Activated T-cell treated with anti-CD3 and anti-CD28 coated beads, Interleukin-2, amount 50 U/mL, for 24 hours (primary cell): ENCODE results near the gene QRICH2.

Experiments
- DNase-seq: peaks from one replicate; pipeline ENCODE4 v3.0.0-alpha.2; 2020
- H3K27ac Mint-ChIP-seq: 2 replicates; pipeline ENCODE4 v1.8.0; 2020; ENCODE audit warnings: mild to moderate bottlenecking, mixed read lengths
- H3K27me3 Mint-ChIP-seq: 2 replicates; pipeline ENCODE4 v1.8.0; 2020; ENCODE audit warnings: mixed read lengths
- H3K36me3 Mint-ChIP-seq: 2 replicates; pipeline ENCODE4 v1.8.0; 2020; ENCODE audit warnings: low read depth, mixed read lengths
- H3K4me1 Mint-ChIP-seq: 2 replicates; pipeline ENCODE4 v1.8.0; 2020; ENCODE audit warnings: low read depth, mixed read lengths
- H3K4me3 Mint-ChIP-seq: 2 replicates; pipeline ENCODE4 v1.8.0; 2020; ENCODE audit warnings: mild to moderate bottlenecking, moderate library complexity, mixed read lengths
- H3K9me3 Mint-ChIP-seq: 2 replicates; pipeline ENCODE4 v1.8.0; 2020; ENCODE audit warnings: mixed read lengths

Gene QRICH2

GRCh38 chr17:76341301-76341700 is 33.2 kb upstream of the QRICH2 start:
- H3K4me3 Mint-ChIP-seq = no peak overlapping the region
- no peaks in the 10 kb centered on the region for H3K27me3 Mint-ChIP-seq
- no peaks in the 10 kb centered on the region for H3K4me1 Mint-ChIP-seq
- peaks cover 53% of the 10 kb centered on the region for H3K36me3 Mint-ChIP-seq
- H3K27ac Mint-ChIP-seq = no peak overlapping the region
- H3K9me3 Mint-ChIP-seq = no peaks in the 10 kb centered on the region
- DNase-seq = no peak

- DNase-seq = no peak
- H3K27me3 Mint-ChIP-seq = no peaks in the 10 kb centered on the region
- no peaks in the 10 kb centered on the region for H3K4me1 Mint-ChIP-seq
- peaks cover 26% of the 10 kb centered on the region for H3K36me3 Mint-ChIP-seq
- H3K27ac Mint-ChIP-seq = no peak overlapping the region
- no peaks in the 10 kb centered on the region for H3K9me3 Mint-ChIP-seq
- H3K4me3 Mint-ChIP-seq = no peak overlapping the region
Measured at GRCh38 chr17:76337413-76337777, 29.3 kb upstream of the QRICH2 start.

GRCh38 chr17:76336756-76337412 is 28.8 kb upstream of the QRICH2 start:
- H3K27me3 Mint-ChIP-seq = no peaks in the 10 kb centered on the region
- no peak overlapping the region for H3K27ac Mint-ChIP-seq
- DNase-seq = no peak
- no peaks in the 10 kb centered on the region for H3K4me1 Mint-ChIP-seq
- no peak overlapping the region for H3K4me3 Mint-ChIP-seq
- H3K9me3 Mint-ChIP-seq = no peaks in the 10 kb centered on the region
- H3K36me3 Mint-ChIP-seq = peaks cover 21% of the 10 kb centered on the region

- H3K4me3 Mint-ChIP-seq = no peak overlapping the region
- no peaks in the 10 kb centered on the region for H3K4me1 Mint-ChIP-seq
- DNase-seq = no peak
- no peak overlapping the region for H3K27ac Mint-ChIP-seq
- peaks cover 20% of the 10 kb centered on the region for H3K36me3 Mint-ChIP-seq
- no peaks in the 10 kb centered on the region for H3K27me3 Mint-ChIP-seq
- H3K9me3 Mint-ChIP-seq = no peaks in the 10 kb centered on the region
Measured at GRCh38 chr17:76335716-76336381, 27.8 kb upstream of the QRICH2 start.

GRCh38 chr17:76333673-76334505 is 25.8 kb upstream of the QRICH2 start:
- H3K27ac Mint-ChIP-seq = no peak overlapping the region
- no peak for DNase-seq
- H3K27me3 Mint-ChIP-seq = no peaks in the 10 kb centered on the region
- H3K9me3 Mint-ChIP-seq = no peaks in the 10 kb centered on the region
- no peaks in the 10 kb centered on the region for H3K4me1 Mint-ChIP-seq
- H3K4me3 Mint-ChIP-seq = no peak overlapping the region
- peaks cover 23% of the 10 kb centered on the region for H3K36me3 Mint-ChIP-seq

GRCh38 chr17:76331083-76331482 is 23.0 kb upstream of the QRICH2 start:
- DNase-seq = no peak
- Mint-ChIP-seq H3K9me3 (no peaks in the 10 kb centered on the region), H3K4me3 (no peak overlapping the region), H3K27ac (no peak overlapping the region), H3K27me3 (no peaks in the 10 kb centered on the region), H3K36me3 (peaks cover 47% of the 10 kb centered on the region), H3K4me1 (no peaks in the 10 kb centered on the region)

GRCh38 chr17:76329664-76330063 is 21.6 kb upstream of the QRICH2 start:
- Mint-ChIP-seq H3K27me3 (no peaks in the 10 kb centered on the region), H3K36me3 (peaks cover 54% of the 10 kb centered on the region), H3K4me1 (no peaks in the 10 kb centered on the region), H3K4me3 (no peak overlapping the region), H3K9me3 (no peaks in the 10 kb centered on the region), H3K27ac (no peak overlapping the region)
- no peak for DNase-seq

GRCh38 chr17:76327696-76328095 is 19.6 kb upstream of the QRICH2 start:
- peaks cover 69% of the 10 kb centered on the region for H3K36me3 Mint-ChIP-seq

GRCh38 chr17:76326306-76326705 is 18.2 kb upstream of the QRICH2 start:
- no peaks in the 10 kb centered on the region for H3K9me3 Mint-ChIP-seq
- H3K4me3 Mint-ChIP-seq = no peak overlapping the region
- no peaks in the 10 kb centered on the region for H3K4me1 Mint-ChIP-seq
- H3K27me3 Mint-ChIP-seq = no peaks in the 10 kb centered on the region
- no peak for DNase-seq
- H3K27ac Mint-ChIP-seq = no peak overlapping the region
- H3K36me3 Mint-ChIP-seq = peaks cover 78% of the 10 kb centered on the region

More at GRCh38 chr17:76327696-76328095, 19.6 kb upstream of the QRICH2 start:
- H3K4me1 Mint-ChIP-seq = no peaks in the 10 kb centered on the region
- no peak overlapping the region for H3K4me3 Mint-ChIP-seq
- DNase-seq = no peak
- H3K27ac Mint-ChIP-seq = no peak overlapping the region
- no peaks in the 10 kb centered on the region for H3K27me3 Mint-ChIP-seq
- no peaks in the 10 kb centered on the region for H3K9me3 Mint-ChIP-seq

- H3K36me3 Mint-ChIP-seq = peaks cover 62% of the 10 kb centered on the region
- H3K27me3 Mint-ChIP-seq = no peaks in the 10 kb centered on the region
- no peaks in the 10 kb centered on the region for H3K9me3 Mint-ChIP-seq
- no peak for DNase-seq
- H3K27ac Mint-ChIP-seq = no peak overlapping the region
- H3K4me1 Mint-ChIP-seq = no peaks in the 10 kb centered on the region
- H3K4me3 Mint-ChIP-seq = no peak overlapping the region
Measured at GRCh38 chr17:76318586-76318985, 10.5 kb upstream of the QRICH2 start.

GRCh38 chr17:76317535-76317934 is 9.5 kb upstream of the QRICH2 start:
- Mint-ChIP-seq H3K27ac (no peak overlapping the region), H3K36me3 (peaks cover 63% of the 10 kb centered on the region), H3K4me3 (no peak overlapping the region)

GRCh38 chr17:76314392-76315227 is 6.5 kb upstream of the QRICH2 start:
- H3K27ac Mint-ChIP-seq = no peak overlapping the region
- no peak overlapping the region for H3K4me3 Mint-ChIP-seq
- H3K9me3 Mint-ChIP-seq = no peaks in the 10 kb centered on the region
- H3K27me3 Mint-ChIP-seq = no peaks in the 10 kb centered on the region
- H3K4me1 Mint-ChIP-seq = no peaks in the 10 kb centered on the region
- H3K36me3 Mint-ChIP-seq = peaks cover 57% of the 10 kb centered on the region
- DNase-seq = no peak

More at GRCh38 chr17:76317535-76317934, 9.5 kb upstream of the QRICH2 start:
- H3K4me1 Mint-ChIP-seq = no peaks in the 10 kb centered on the region
- H3K27me3 Mint-ChIP-seq = no peaks in the 10 kb centered on the region
- H3K9me3 Mint-ChIP-seq = no peaks in the 10 kb centered on the region
- DNase-seq = no peak

GRCh38 chr17:76312735-76313134 is 4.7 kb upstream of the QRICH2 start:
- no peaks in the 10 kb centered on the region for H3K4me1 Mint-ChIP-seq
- no peaks in the 10 kb centered on the region for H3K27me3 Mint-ChIP-seq
- no peak for DNase-seq
- peaks cover 59% of the 10 kb centered on the region for H3K36me3 Mint-ChIP-seq
- H3K4me3 Mint-ChIP-seq = no peak overlapping the region
- no peaks in the 10 kb centered on the region for H3K9me3 Mint-ChIP-seq
- no peak overlapping the region for H3K27ac Mint-ChIP-seq

- Mint-ChIP-seq H3K36me3 (peaks cover 39% of the 10 kb centered on the region), H3K4me3 (no peak overlapping the region), H3K27ac (no peak overlapping the region), H3K27me3 (no peaks in the 10 kb centered on the region), H3K9me3 (no peaks in the 10 kb centered on the region), H3K4me1 (no peaks in the 10 kb centered on the region)
- no peak for DNase-seq
Measured at GRCh38 chr17:76309461-76309860, 1.4 kb upstream of the QRICH2 start.
